Mesenchymal stem cell (in vitro differentiated cells and primary cell): ENCODE data around the gene DHX16.
A peak's percentile ranks its signal among the peaks of the same experiment; 100 is the strongest.
"Not testable (repeated sequence)": the region's sequence is repeated elsewhere in the genome, so short reads cannot be mapped to it uniquely, and the experiment has no call there.

ENCODE experiments used
- DNase-seq: peaks from one replicate; pipeline ENCODE4 v3.0.0-alpha.2; 2013
- H2AFZ ChIP-seq: one replicate; pipeline ENCODE4 v1.6.1; 2013; ENCODE audit warnings: low read depth, mild to moderate bottlenecking, control low read depth, inconsistent platforms, low read length, moderate library complexity
- H2AK5ac ChIP-seq: 2 replicates; pipeline ENCODE4 v1.6.1; 2013; ENCODE audit warnings: low read length, moderate library complexity, mild to moderate bottlenecking, inconsistent platforms; ENCODE audit not compliant: severe bottlenecking
- H2BK120ac ChIP-seq: one replicate; pipeline ENCODE4 v1.6.1; 2013; ENCODE audit warnings: low read depth, mild to moderate bottlenecking, inconsistent platforms, low read length, moderate library complexity
- H2BK12ac ChIP-seq, 2 experiments: one replicate each; pipeline ENCODE4 v1.6.1; 2013; ENCODE audit warnings: inconsistent platforms in 2 of 2, low read length in 2 of 2, mild to moderate bottlenecking in 2 of 2, moderate library complexity in 2 of 2, control low read depth in 1 of 2
- H2BK15ac ChIP-seq: one replicate; pipeline ENCODE4 v1.6.1; 2013; ENCODE audit warnings: mild to moderate bottlenecking, low read depth, inconsistent platforms; ENCODE audit not compliant: poor library complexity, severe bottlenecking
- H2BK5ac ChIP-seq: 2 replicates; pipeline ENCODE4 v1.6.1; 2013; ENCODE audit warnings: low read depth, mild to moderate bottlenecking, low read length, control low read depth, inconsistent platforms; ENCODE audit not compliant: poor library complexity, severe bottlenecking
- H3K14ac ChIP-seq, 2 experiments: one replicate each; pipeline ENCODE4 v1.6.1; 2013; ENCODE audit warnings: inconsistent platforms in 2 of 2, low read length in 2 of 2, control low read depth in 1 of 2, mild to moderate bottlenecking in 1 of 2, moderate library complexity in 1 of 2
- H3K18ac ChIP-seq, 2 experiments: one replicate each; pipeline ENCODE4 v1.6.1; 2013; ENCODE audit warnings: inconsistent platforms in 2 of 2, low read length in 2 of 2, control low read depth in 1 of 2, low read depth in 1 of 2, mild to moderate bottlenecking in 1 of 2
- H3K23ac ChIP-seq, 2 experiments: one replicate each; pipeline ENCODE4 v1.6.1; 2013; ENCODE audit warnings: inconsistent platforms in 2 of 2, low read length in 2 of 2, mild to moderate bottlenecking in 2 of 2, moderate library complexity in 2 of 2, control low read depth in 1 of 2
- H3K27ac ChIP-seq: 2 replicates; pipeline ENCODE4 v1.5.1; 2013; ENCODE audit warnings: mild to moderate bottlenecking, moderate library complexity, low read length, control low read depth, inconsistent platforms; ENCODE audit not compliant: poor library complexity, severe bottlenecking
- H3K27me3 ChIP-seq, 2 experiments: 2 replicates each; pipeline versions ENCODE4 v1.6.1 to v1.7.0; 2013; ENCODE audit warnings: low read length in 2 of 2, mild to moderate bottlenecking in 2 of 2, moderate library complexity in 2 of 2, control low read depth in 1 of 2, inconsistent platforms in 1 of 2; ENCODE audit not compliant: control insufficient read depth in 1 of 2, insufficient read depth in 1 of 2
- H3K36me3 ChIP-seq, 2 experiments: 2 replicates each; pipeline versions ENCODE4 v1.6.1 to v1.7.0; 2013; ENCODE audit warnings: low read length in 2 of 2, control low read depth in 1 of 2, inconsistent platforms in 1 of 2, low read depth in 1 of 2, mild to moderate bottlenecking in 1 of 2; ENCODE audit not compliant: insufficient read depth in 2 of 2, control insufficient read depth in 1 of 2
- H3K4ac ChIP-seq, 2 experiments: one replicate each; pipeline ENCODE4 v1.6.1; 2013; ENCODE audit warnings: inconsistent platforms in 2 of 2, low read length in 2 of 2, mild to moderate bottlenecking in 2 of 2, moderate library complexity in 2 of 2, control low read depth in 1 of 2, low read depth in 1 of 2
- H3K4me1 ChIP-seq: 2 replicates; pipeline ENCODE4 v1.6.1; 2013; ENCODE audit warnings: low read depth, low read length, control low read depth; ENCODE audit not compliant: control insufficient read depth, insufficient read depth
- H3K4me2 ChIP-seq: 2 replicates; pipeline ENCODE4 v1.6.1; 2013; ENCODE audit warnings: low read length, mild to moderate bottlenecking, inconsistent platforms; ENCODE audit not compliant: poor library complexity, severe bottlenecking
- H3K4me3 ChIP-seq, 2 experiments: 2 replicates each; pipeline versions ENCODE4 v1.5.1 to v1.7.0; 2013; ENCODE audit warnings: low read length in 2 of 2, mild to moderate bottlenecking in 2 of 2, control low read depth in 1 of 2, low read depth in 1 of 2; ENCODE audit not compliant: insufficient read depth in 1 of 2
- H3K79me1 ChIP-seq: replicated peaks from 2 replicates; pipeline ENCODE4 v1.6.1; 2013; ENCODE audit warnings: mild to moderate bottlenecking, control low read depth, low read length, inconsistent platforms; ENCODE audit not compliant: poor library complexity, severe bottlenecking
- H3K9ac ChIP-seq: 2 replicates; pipeline ENCODE4 v1.7.0; 2013; ENCODE audit warnings: mild to moderate bottlenecking, low read length, moderate library complexity
- H3K9me3 ChIP-seq: 2 replicates; pipeline ENCODE4 v1.7.0; 2013; ENCODE audit warnings: mild to moderate bottlenecking, low read length; ENCODE audit not compliant: control insufficient read depth
- H4K8ac ChIP-seq: one replicate; pipeline ENCODE4 v1.6.1; 2013; ENCODE audit warnings: inconsistent platforms, mild to moderate bottlenecking, low read length, moderate library complexity
- H4K91ac ChIP-seq: one replicate; pipeline ENCODE4 v1.6.1; 2013; ENCODE audit warnings: mild to moderate bottlenecking, low read length, inconsistent platforms
- WGBS: methylation state at CpG from one replicate; pipeline ENCODE4 v1.1.7; 2013; ENCODE audit warnings: mixed read lengths; 5-methylcytosine and 5-hydroxymethylcytosine counted together

The DHX16 gene

GRCh38 chr6:30678964-30679726 lies 6.3 kb upstream of the DHX16 start:
- Histone ChIP-seq H2BK12ac (no peak overlapping the region), H3K27me3 (no peaks in the 10 kb centered on the region), H3K9ac (peak overlapping the region; percentile 83), H4K8ac (no peak overlapping the region), H2AK5ac (no peak overlapping the region), H3K4me2 (peak overlapping the region; percentile 61), H4K91ac (no peak overlapping the region), H2AFZ (no peak overlapping the region), H3K36me3 (peaks cover 51 to 53% of the 10 kb centered on the region in 2 experiments), H3K27ac (peak overlapping the region; percentile 54), H2BK120ac (no peak overlapping the region), H3K18ac (no peak overlapping the region), H2BK5ac (no peak overlapping the region), H3K4me3 (peak overlapping the region; percentile 14 to 70), H3K4me1 (peaks cover 21% of the 10 kb centered on the region), H3K23ac (no peak overlapping the region), H3K14ac (no peak overlapping the region), H3K4ac (no peak overlapping the region), H3K79me1 (peaks cover 3% of the 10 kb centered on the region), H3K9me3 (no peaks in the 10 kb centered on the region), H2BK15ac (no peak overlapping the region)
- WGBS: 16% methylated on average over 25 of the region's 31 CpGs
- peak; percentile 81 for DNase-seq

GRCh38 chr6:30676660-30677285 lies 4.0 kb upstream of the DHX16 start:
- no peak overlapping the region for H4K8ac ChIP-seq
- H2BK120ac ChIP-seq: no peak overlapping the region
- H2BK5ac ChIP-seq: no peak overlapping the region
- H2BK12ac ChIP-seq: peak overlapping the region in 1 of 2 experiments; percentile 19
- peaks cover 41 to 44% of the 10 kb centered on the region in 2 experiments for H3K36me3 ChIP-seq
- no peaks in the 10 kb centered on the region for H3K9me3 ChIP-seq
- H3K9ac ChIP-seq: no peak overlapping the region
- H3K27ac ChIP-seq: no peak overlapping the region
- peaks cover 23% of the 10 kb centered on the region for H3K4me1 ChIP-seq
- H3K4ac ChIP-seq: no peak overlapping the region
- no peak overlapping the region for H2BK15ac ChIP-seq
- no peak overlapping the region for H3K4me3 ChIP-seq
- no peak overlapping the region for H3K14ac ChIP-seq
- H4K91ac ChIP-seq: peak overlapping the region; percentile 52
- DNase-seq: no peak
- WGBS: 92% methylated on average over 8 of the region's 10 CpGs
- H3K27me3 ChIP-seq: no peaks in the 10 kb centered on the region
- H2AK5ac ChIP-seq: no peak overlapping the region
- H3K18ac ChIP-seq: no peak overlapping the region
- no peak overlapping the region for H3K4me2 ChIP-seq
- H2AFZ ChIP-seq: no peak overlapping the region
- H3K79me1 ChIP-seq: peaks cover 3% of the 10 kb centered on the region
- H3K23ac ChIP-seq: no peak overlapping the region

DNA sequence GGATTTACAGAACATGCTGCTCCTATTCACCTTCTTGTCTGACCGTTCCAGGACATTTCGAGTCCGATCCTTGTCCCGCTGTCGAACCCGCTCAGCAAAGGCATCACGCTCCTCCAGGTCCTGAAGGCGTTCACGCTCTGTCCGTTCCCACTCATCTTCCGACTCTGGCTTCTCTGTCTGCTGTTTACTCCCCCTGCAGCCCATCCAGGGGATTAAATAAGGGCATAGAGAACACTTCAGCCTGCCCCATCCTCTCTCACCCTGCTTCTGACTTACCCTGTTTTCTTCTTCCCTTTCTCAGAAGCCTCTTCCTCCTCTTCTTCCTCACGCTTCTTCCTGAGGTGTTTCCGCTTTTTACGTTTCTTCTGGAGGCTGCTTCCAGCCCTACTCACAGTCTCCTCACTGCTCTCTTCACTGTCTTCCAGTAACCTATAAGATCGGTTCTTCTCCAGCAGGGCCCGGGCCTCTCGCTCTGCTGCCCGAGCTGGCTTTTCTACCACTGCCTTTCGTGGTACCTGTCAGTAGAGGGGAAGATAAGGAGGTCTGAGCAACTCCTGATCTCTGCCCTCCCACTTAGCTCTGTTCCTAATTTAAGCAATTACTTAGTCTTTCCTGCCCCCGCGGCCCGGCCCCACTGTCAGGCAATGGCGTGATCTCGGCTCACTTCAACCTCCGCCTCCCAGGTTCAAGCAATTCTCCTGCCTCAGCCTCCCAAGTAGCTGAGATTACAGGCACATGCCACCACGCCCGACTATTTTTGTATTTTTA lies 1.9 kb downstream of the DHX16 start:
- no peak overlapping the region for H2BK5ac ChIP-seq
- no peak overlapping the region for H3K18ac ChIP-seq
- WGBS: 95% methylated on average over 26 of the region's 27 CpGs
- H2AK5ac ChIP-seq: no peak overlapping the region
- no peak overlapping the region for H2AFZ ChIP-seq
- H3K79me1 ChIP-seq: peaks cover 18% of the 10 kb centered on the region
- H3K9ac ChIP-seq: peak overlapping the region; percentile 98
- H3K9me3 ChIP-seq: no peaks in the 10 kb centered on the region
- no peak overlapping the region for H2BK120ac ChIP-seq
- peak overlapping the region in 1 of 2 experiments; percentile 98 for H3K4me3 ChIP-seq
- peak; percentile 47 for DNase-seq
- H3K27ac ChIP-seq: no peak overlapping the region
- H3K4me1 ChIP-seq: peaks cover 10% of the 10 kb centered on the region
- H2BK15ac ChIP-seq: no peak overlapping the region
- no peaks in the 10 kb centered on the region for H3K27me3 ChIP-seq
- no peak overlapping the region for H4K91ac ChIP-seq
- no peak overlapping the region for H3K4ac ChIP-seq
- no peak overlapping the region for H3K14ac ChIP-seq
- H3K23ac ChIP-seq: no peak overlapping the region
- H3K4me2 ChIP-seq: no peak overlapping the region
- H4K8ac ChIP-seq: no peak overlapping the region
- peaks cover 25 to 45% of the 10 kb centered on the region in 2 experiments for H3K36me3 ChIP-seq
- no peak overlapping the region for H2BK12ac ChIP-seq

- not testable (repeated sequence) for H3K9ac ChIP-seq, H3K14ac ChIP-seq, H3K4me2 ChIP-seq, H4K91ac ChIP-seq, H3K23ac ChIP-seq, H2BK15ac ChIP-seq, H2BK120ac ChIP-seq, H2AK5ac ChIP-seq, H2BK5ac ChIP-seq, H3K9me3 ChIP-seq, H3K4me3 ChIP-seq, DNase-seq, H3K27ac ChIP-seq, H2AFZ ChIP-seq, H3K27me3 ChIP-seq, H4K8ac ChIP-seq, H3K4me1 ChIP-seq, H3K18ac ChIP-seq, H3K4ac ChIP-seq, H2BK12ac ChIP-seq
- 94% methylated on average over 2 of the region's 2 CpGs for WGBS
- peaks cover 35% of the 10 kb centered on the region for H3K79me1 ChIP-seq
- H3K36me3 ChIP-seq: peaks cover 64 to 84% of the 10 kb centered on the region in 2 experiments
Observed at GRCh38 chr6:30666300-30666699, 6.5 kb downstream of the DHX16 start.
